GM21737 (cell line): ENCODE data around the gene UBE2G2.

Experiments used
- ATAC-seq: cut with Tn5 transposase; IDR thresholded peaks from one replicate; pipeline ENCODE4 v1.9.1; 2021; ENCODE audit warnings: mild to moderate bottlenecking, moderate library complexity; ENCODE audit not compliant: unreplicated experiment

Gene UBE2G2

DNA sequence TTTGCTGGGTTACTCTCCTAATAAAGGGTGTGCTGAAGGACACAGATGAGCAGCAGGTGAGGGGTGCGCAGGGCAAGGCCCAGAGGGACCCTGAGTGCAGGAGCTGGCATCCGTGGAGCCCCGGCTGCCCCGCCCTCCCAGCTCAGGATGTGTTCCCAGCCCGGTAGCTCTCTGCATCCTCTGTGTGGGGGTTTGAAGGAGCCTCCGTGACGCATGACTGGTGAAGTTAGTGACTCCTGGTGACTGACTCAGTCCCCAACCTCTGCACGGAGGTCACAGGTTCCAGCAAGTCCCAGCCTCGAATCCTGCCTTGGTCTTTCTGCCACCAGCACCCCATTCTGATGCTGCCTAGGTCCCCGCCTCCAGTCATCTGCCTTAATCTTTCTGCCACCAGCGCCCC, 68.7 kb downstream of the UBE2G2 start:
- no peak for ATAC-seq

DNA sequence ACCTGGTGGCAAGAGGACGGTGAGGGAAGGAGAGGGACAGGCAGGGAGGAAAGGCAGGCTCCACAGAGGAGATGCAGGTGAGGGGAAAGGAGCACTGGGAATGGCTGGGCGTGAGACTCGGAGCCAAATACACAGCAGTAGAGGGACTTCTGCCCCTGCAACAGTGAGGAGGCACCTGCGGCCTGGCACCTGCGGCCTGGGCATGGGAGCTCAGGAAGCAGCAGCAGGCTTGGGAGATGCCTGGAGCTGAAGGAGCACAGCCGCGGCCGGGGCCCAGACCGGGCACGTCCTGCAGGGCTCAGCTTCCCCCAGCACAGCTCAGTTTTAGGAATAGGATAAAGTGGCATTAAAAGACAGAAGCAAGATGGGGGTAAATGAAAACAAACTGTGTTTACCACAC, 69.4 kb downstream of the UBE2G2 start:
- ATAC-seq, result no peak

DNA sequence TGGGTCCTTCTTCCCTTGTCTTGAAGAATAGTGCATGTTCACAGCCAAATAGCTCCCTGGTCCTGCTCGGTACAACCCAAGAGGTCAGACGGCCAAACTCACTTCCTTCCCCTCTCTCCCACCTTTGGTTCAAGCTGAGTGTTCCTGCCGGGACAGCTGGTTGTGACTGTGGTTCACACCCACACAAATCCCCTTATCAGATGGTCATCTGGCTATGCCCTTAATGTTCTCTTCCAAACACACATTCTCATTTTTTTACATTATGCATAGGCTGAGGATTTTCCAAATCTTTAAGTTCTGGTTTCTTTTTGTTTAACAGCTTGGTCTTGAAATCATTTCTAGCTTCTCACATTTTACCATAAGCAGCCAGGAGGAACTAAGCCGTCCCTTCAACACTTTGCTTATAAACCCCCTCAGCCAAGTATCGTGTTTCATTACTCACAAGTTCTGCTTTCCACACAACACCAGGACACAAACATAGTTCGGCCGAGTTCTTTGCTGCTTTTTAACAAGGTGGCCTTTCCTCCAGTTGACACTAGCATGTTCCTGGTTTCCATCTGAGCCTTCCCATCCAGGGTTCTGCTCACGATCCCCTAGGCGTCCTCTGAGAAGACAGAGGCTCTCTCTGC, 70.6 kb downstream of the UBE2G2 start:
- ATAC-seq, result no peak

DNA sequence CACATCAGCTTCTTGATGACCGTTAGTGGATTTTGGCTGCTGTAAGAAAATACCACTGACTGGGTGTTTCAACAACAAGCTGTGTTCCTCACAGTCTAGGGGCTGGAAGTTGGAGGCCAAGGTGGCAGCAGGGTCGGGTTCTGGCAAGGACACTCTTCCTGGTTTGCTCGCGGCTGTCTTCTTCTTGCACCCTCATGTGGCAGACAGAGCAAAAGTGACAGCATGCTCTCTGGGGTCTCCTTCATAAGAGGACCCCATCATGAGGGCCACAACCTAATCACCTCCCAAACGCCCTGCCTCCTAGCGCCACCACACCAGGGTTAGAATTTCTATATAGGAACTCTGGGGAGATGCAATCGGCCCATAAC, 71.6 kb downstream of the UBE2G2 start:
- ATAC-seq, result no peak

DNA sequence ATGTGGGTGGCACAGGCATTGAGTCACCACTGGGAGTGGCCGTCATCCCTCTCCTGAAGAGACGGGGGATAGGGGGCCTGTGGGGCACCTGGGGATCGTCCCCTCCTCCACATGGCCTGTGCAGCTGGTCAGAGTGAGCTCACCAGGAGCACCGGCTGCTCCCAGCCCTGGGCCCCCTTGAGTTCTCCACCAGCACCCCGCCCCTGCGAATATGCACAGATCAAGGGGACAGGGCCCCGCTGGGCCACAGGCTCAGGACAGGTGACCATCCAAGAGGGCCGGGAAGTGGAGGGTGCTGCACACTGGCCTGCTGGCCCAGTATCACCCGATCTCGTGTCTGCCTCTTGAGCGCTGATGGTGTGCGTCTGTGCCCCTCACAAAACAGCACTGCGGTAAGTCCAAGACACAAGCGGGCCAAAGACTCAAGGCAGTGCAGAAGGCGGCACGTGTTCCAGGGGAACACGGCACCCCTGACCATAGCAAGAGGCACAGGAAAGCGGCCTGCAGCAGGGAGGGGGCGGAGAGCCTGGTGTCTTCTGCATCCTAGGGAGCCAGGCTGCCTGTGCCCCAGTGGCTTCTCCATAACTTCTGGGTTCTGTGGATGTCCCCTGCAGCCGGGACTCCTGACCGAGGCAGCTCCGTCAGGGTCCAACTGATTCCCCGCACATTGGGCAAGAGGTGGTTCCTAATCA, 72.1 kb downstream of the UBE2G2 start:
- ATAC-seq, result no peak

DNA sequence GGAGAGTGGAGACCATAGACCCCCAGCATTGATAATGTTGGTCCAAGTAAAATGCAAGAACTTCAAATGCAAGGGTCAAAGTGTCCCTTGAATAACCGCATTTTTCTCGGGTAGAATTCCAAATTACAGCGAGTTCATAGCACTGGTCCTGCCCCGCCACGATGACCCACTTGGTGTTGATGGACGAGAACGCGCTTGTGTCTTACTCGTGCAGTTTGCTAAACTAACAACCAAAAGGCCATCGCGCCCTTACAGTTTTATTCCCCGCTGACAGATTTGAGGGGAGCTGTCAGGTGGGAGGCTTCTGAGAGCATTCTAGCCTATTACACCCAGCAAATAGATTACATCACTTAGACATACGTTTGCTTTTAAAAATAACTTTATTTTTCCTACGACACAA, 72.9 kb downstream of the UBE2G2 start:
- no peak for ATAC-seq

DNA sequence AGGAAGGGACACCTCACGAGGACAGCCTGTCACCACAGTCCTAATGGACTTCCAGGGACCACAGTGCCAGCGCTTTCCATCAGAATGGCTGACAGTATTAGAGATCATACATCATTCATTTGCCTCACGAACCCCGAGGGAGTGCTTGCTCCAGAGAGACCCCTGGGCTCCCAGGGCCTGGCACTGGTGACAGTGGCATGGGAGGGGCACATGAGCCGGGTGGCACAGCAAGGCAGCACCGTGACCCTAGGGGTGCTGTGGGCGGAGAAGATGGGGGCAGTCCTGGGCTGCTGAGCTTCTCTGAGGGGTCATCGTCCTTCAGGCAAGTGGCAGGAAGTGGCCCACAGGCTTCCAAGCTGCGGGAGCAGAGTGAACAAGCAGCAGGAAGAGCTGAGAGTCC, 73.9 kb downstream of the UBE2G2 start:
- ATAC-seq, result no peak

DNA sequence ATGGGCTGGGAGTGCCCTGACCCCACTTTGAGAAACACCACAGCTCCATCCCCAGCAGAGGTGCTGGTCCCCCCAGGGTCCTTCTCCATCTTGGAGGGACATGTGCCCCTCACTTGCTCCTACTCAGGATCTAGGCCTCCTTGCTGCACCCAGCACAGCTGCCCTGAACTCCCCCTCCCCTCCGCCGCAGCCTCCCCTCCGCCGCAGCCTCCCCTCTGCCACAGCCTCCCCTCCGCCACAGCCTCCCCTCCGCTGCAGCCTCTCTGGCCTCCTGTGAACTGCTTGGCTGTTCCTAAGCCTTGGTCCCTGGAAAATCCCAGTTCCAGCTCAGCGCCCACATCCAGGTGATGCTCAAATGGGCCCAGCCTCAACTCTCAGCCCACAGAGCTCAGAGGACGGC, 74.3 kb downstream of the UBE2G2 start:
- no peak for ATAC-seq

DNA sequence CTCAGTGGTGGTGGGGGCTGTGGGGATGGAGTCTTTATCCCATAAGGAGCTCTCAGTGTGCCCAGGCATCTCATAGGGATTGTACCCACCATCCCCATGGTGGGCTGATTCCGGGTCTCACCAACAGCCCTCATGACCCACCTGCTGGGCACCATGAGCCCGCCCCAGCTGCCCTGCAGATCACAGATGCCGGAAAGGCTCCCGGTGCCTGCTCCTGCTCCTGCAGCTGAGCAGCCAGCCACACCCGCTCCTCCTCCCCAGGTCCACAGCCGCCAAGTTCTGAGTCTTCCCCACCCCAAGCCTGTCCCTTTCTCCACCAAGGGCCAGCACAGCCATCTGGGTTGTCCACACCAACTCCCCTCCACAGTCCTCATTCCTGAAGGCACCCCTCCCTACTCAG, 74.8 kb downstream of the UBE2G2 start:
- no peak for ATAC-seq

DNA sequence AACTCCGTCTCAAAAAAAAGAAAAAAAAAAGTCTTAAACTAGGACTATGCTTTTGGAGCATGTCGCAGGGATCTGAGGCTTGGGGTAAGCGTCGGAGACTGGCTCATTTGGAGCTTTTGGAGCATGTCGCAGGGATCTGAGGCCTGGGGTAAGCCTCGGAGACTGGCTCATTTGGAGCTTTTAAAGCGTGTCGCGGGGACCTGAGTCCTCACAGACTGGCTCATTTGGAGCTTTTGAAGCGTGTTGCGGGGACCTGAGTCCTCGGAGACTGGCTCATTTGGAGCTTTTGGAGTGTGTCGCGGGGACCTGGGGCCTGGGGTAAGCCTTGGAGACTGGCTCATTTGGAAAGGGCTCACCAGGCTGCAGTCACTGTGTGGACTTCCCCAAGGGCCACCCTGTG, 76.7 kb downstream of the UBE2G2 start:
- ATAC-seq, result no peak

DNA sequence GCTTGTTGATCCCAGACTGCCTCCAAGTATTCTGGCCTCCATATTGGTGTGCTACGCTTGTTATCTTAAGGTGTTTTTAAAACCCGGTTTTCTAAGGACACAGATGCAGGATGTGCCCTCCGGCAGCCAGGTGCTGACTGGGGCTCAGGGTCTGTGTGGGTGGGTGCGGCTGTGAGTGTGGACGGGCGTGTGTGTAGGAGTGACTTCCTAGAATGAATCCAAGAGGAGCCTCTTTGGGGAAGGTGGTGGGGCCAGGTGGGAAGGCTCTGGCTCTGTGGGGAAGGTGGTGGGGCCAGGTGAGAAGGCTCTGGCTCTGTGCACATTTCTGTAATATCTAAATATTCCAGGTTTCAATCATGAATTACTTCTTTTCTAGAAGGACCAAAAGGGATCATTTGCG, 77.4 kb downstream of the UBE2G2 start:
- no peak for ATAC-seq

DNA sequence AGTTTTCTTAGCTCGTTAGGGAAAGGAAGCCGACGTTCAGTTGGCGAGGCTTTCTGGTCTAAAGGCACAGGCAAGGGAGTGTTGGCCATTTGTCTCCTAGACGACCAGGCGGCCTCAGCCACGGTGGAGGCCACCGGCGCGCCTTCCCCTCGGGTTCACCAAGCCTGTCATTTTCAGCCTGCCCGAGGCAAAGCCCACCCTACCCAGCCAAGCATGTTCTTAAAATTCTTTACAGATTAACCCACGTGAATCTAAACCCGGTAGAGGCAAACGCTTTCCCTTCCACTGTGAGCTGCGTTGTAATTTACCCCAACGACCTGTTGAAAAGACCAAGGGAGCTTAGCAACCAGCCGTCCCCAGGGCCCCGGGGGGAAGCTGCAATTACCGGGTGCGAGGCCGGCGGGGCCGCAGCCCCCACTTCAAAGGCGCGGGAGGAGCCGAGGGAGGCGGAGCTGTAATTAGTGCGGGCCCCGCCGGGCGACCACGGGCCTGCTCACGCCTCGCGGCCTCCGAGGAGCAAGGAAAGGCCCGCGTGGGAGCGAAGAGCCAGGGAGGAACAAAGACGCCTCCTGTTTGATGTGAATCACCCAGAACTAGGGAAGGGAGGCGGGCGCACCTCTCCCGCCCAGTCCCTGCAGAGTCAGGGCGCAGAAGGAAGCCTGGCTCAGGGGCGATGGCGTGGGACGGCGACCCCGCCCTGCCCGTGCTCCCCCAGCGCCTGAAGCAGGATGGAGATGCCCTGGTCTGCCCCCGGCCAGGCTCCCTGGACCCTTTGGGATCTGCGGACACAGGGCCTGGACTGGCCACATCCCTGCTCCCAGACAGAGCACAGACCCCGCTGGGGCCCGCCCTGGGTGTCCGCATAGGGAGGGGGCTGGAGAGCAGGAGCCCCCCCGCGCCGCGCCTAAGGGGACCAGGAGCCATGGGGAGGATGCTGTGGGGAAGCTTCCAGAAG, 78.2 kb downstream of the UBE2G2 start:
- ATAC-seq, result no peak

DNA sequence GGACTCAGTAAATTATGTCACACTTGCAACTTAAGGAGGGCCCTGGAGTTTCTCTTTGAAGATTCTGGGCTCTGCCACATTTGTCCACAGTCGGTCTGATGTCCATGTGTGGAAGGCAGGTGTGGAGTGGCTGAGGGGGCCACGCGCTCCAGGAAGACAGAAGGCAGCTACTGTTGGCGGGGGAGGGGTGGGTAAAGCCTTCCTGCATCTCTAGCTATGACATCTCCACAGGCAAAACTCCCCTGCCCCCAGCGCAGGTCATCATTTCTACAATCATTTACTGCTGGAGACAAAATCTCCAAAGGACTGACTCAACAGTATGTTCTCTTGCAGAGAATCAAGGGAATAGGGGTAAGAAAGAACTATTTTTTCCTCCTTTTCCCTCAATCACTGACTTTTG, 78.9 kb downstream of the UBE2G2 start:
- no peak for ATAC-seq

DNA sequence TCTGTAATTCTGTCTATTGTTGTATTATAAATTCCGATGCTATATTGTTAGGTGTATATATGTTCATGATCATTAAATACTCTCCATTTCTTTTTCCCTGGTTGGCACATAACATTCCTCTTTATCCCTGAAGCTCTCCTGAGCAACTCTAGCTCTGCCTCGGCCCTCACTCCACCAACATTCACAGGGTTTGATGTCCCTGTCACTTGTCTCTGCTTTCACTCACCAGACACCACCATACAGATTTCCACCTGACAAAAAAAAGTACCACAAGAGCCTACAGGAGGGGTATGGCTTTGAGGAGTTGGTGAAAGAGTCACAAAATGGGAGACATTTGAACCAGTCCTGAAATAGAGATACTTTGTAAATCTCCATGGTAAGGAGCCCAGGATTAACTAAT, 81.5 kb downstream of the UBE2G2 start:
- ATAC-seq, result no peak
